ENCODE results near the gene PPP1R9B.

The PPP1R9B gene

GRCh38 chr17:50173335-50173941, 23.0 kb upstream of the PPP1R9B start:
- no peak for DNase-seq (ENCODE audit: low read depth, low spot score)

- DNase-seq (ENCODE audit: low read depth, low spot score), result no peak
Measured at GRCh38 chr17:50172936-50173334, 22.5 kb upstream of the PPP1R9B start.

GRCh38 chr17:50172130-50172529, 21.7 kb upstream of the PPP1R9B start:
- DNase-seq (ENCODE audit: low read depth, low spot score), result no peak

- no peak for DNase-seq (ENCODE audit: low read depth, low spot score)
Measured at GRCh38 chr17:50171371-50172071, 21.0 kb upstream of the PPP1R9B start.

- DNase-seq (ENCODE audit: low read depth, low spot score), result no peak
Measured at GRCh38 chr17:50170662-50171370, 20.3 kb upstream of the PPP1R9B start.

GRCh38 chr17:50169881-50170459, 19.5 kb upstream of the PPP1R9B start:
- no peak for DNase-seq (ENCODE audit: low read depth, low spot score)

- no peak for DNase-seq (ENCODE audit: low read depth, low spot score)
Measured at GRCh38 chr17:50169121-50169764, 18.8 kb upstream of the PPP1R9B start.

- DNase-seq (ENCODE audit: low read depth, low spot score), result no peak
Measured at GRCh38 chr17:50168319-50168718, 17.8 kb upstream of the PPP1R9B start.

GRCh38 chr17:50167371-50167770, 16.9 kb upstream of the PPP1R9B start:
- DNase-seq (ENCODE audit: low read depth, low spot score), result no peak

GRCh38 chr17:50166518-50167181, 16.2 kb upstream of the PPP1R9B start:
- no peak for DNase-seq (ENCODE audit: low read depth, low spot score)

- DNase-seq (ENCODE audit: low read depth, low spot score), result no peak
Measured at GRCh38 chr17:50165867-50166517, 15.5 kb upstream of the PPP1R9B start, which contains the start of gene SGCA. Gene SGCA, plus strand, starts transcription at chr17:50166005. Its CDS starts 36 bp downstream, at chr17:50166041.

- DNase-seq (ENCODE audit: low read depth, low spot score), result no peak
Measured at GRCh38 chr17:50165466-50165865, 15.0 kb upstream of the PPP1R9B start.

GRCh38 chr17:50165066-50165465, 14.6 kb upstream of the PPP1R9B start:
- no peak for DNase-seq (ENCODE audit: low read depth, low spot score)

GRCh38 chr17:50164697-50164988, 14.2 kb upstream of the PPP1R9B start:
- no peak for DNase-seq (ENCODE audit: low read depth, low spot score)

GRCh38 chr17:50163843-50164696, 13.6 kb upstream of the PPP1R9B start:
- no peak for DNase-seq (ENCODE audit: low read depth, low spot score)

- no peak for DNase-seq (ENCODE audit: low read depth, low spot score)
Measured at GRCh38 chr17:50162466-50163254, 12.2 kb upstream of the PPP1R9B start.

GRCh38 chr17:50161911-50162288, 11.4 kb upstream of the PPP1R9B start:
- DNase-seq (ENCODE audit: low read depth, low spot score), result no peak

GRCh38 chr17:50161023-50161910, 10.8 kb upstream of the PPP1R9B start:
- peak; percentile 93 for DNase-seq (ENCODE audit: low read depth, low spot score)
